IMR-90 (cell line): ENCODE data around the gene C6orf58. TPM values are rescaled to one million over a fixed set of nuclear protein-coding genes. Genes with fewer than 3 reads are reported as not detected.
A peak's percentile ranks its signal among the peaks of the same experiment; 100 is the strongest.

Source experiments
- ATAC-seq: fragments of 200-7000 bp; cut with Tn5 transposase; 2 replicates; pipeline ENCODE4 v1.9.1; 2020; ENCODE audit warnings: low read depth, mild to moderate bottlenecking, moderate library complexity
- BruUV-seq: library from RNA; stranded (reverse); fragments of 400-500 nt; replicated peaks from 2 replicates; lab custom pipeline; 2021; lab: Mats Ljungman, UMichigan
- CTCF ChIA-PET: fragments of 300-600 bp; formaldehyde crosslinking; extraction: SDS; loops from one replicate; lab custom pipeline; 2021; ENCODE audit warnings: antibody characterized with exemption; lab: Yijun Ruan, JAX
- POLR2A ChIA-PET: fragments of 300-600 bp; sonication (Branson Sonifier 250); formaldehyde crosslinking; loops from one replicate; lab custom pipeline; 2022; ENCODE audit warnings: antibody characterized with exemption; ENCODE audit not compliant: unreplicated experiment; lab: Charles Lee
- DNase-seq: peaks from one replicate; pipeline ENCODE4 v3.0.0; 2013
- H2AFZ ChIP-seq: replicated peaks from 2 replicates; pipeline ENCODE3; 2013; ENCODE audit warnings: low read length, mild to moderate bottlenecking; ENCODE audit not compliant: poor library complexity
- H2AK5ac ChIP-seq: 2 replicates; pipeline ENCODE4 v1.6.1; 2013; ENCODE audit warnings: low read depth, low read length, inconsistent platforms
- H2AK9ac ChIP-seq: replicated peaks from 2 replicates; pipeline ENCODE3; 2013; ENCODE audit warnings: mild to moderate bottlenecking, low read depth, low read length, moderate library complexity; ENCODE audit not compliant: poor library complexity
- H2BK120ac ChIP-seq: 2 replicates; pipeline ENCODE4 v1.6.1; 2013; ENCODE audit warnings: low read depth, low read length, inconsistent platforms
- H2BK15ac ChIP-seq: 3 replicates; pipeline ENCODE4 v1.6.1; 2013; ENCODE audit warnings: low read depth, low read length, inconsistent platforms
- H2BK20ac ChIP-seq: 2 replicates; pipeline ENCODE4 v1.6.1; 2013; ENCODE audit warnings: low read depth, mild to moderate bottlenecking, inconsistent platforms, low read length, moderate library complexity
- H2BK5ac ChIP-seq: 2 replicates; pipeline ENCODE4 v1.6.1; 2013; ENCODE audit warnings: mild to moderate bottlenecking, low read depth, low read length, inconsistent platforms; ENCODE audit not compliant: poor library complexity, severe bottlenecking
- H3K14ac ChIP-seq: replicated peaks from 2 replicates; pipeline ENCODE4 v1.6.1; 2013; ENCODE audit warnings: low read depth, low read length, inconsistent platforms
- H3K18ac ChIP-seq: 2 replicates; pipeline ENCODE4 v1.6.1; 2013; ENCODE audit warnings: low read depth, low read length, control low read depth
- H3K23ac ChIP-seq: 2 replicates; pipeline ENCODE4 v1.6.1; 2013; ENCODE audit warnings: low read depth, low read length, inconsistent platforms
- H3K27ac ChIP-seq: 2 replicates; pipeline ENCODE4 v1.5.1; 2013; ENCODE audit warnings: mild to moderate bottlenecking, control low read depth, low read length; ENCODE audit not compliant: insufficient read depth
- H3K27me3 ChIP-seq: 2 replicates; pipeline ENCODE4 v1.6.1; 2013; ENCODE audit warnings: low read length; ENCODE audit not compliant: control insufficient read depth, insufficient read depth
- H3K36me3 ChIP-seq: 2 replicates; pipeline ENCODE4 v1.6.1; 2013; ENCODE audit warnings: low read length, mixed read lengths; ENCODE audit not compliant: control insufficient read depth, insufficient read depth
- H3K4ac ChIP-seq: 2 replicates; pipeline ENCODE4 v1.6.1; 2013; ENCODE audit warnings: low read depth, low read length, inconsistent platforms
- H3K4me1 ChIP-seq: 2 replicates; pipeline ENCODE4 v1.6.1; 2013; ENCODE audit warnings: low read length, mixed read lengths; ENCODE audit not compliant: control insufficient read depth, insufficient read depth
- H3K4me2 ChIP-seq: 2 replicates; pipeline ENCODE4 v1.6.1; 2013; ENCODE audit warnings: low read depth, mild to moderate bottlenecking, control low read depth, low read length, moderate library complexity
- H3K4me3 ChIP-seq: 2 replicates; pipeline ENCODE4 v1.5.1; 2013; ENCODE audit warnings: low read depth, mild to moderate bottlenecking, control low read depth, low read length, moderate library complexity; ENCODE audit not compliant: insufficient read depth
- H3K56ac ChIP-seq: 2 replicates; pipeline ENCODE4 v1.6.1; 2013; ENCODE audit warnings: low read length, inconsistent platforms; ENCODE audit not compliant: insufficient read depth; ENCODE audit errors: extremely low read depth
- H3K79me1 ChIP-seq, 2 experiments: 2 replicates each; pipeline ENCODE4 v1.6.1; 2013; ENCODE audit warnings: low read length in 2 of 2, inconsistent platforms in 1 of 2, low read depth in 1 of 2
- H3K9ac ChIP-seq: 2 replicates; pipeline ENCODE4 v1.6.1; 2013; ENCODE audit warnings: low read depth, low read length, control low read depth
- H3K9me1 ChIP-seq: 2 replicates; pipeline ENCODE4 v1.6.1; 2013; ENCODE audit warnings: low read length, inconsistent platforms; ENCODE audit not compliant: insufficient read depth
- H3K9me3 ChIP-seq: 2 replicates; pipeline ENCODE4 v1.6.1; 2013; ENCODE audit warnings: low read length; ENCODE audit not compliant: control insufficient read depth, insufficient read depth
- H4K20me1 ChIP-seq: 2 replicates; pipeline ENCODE4 v1.6.1; 2013; ENCODE audit warnings: low read length, inconsistent platforms; ENCODE audit not compliant: insufficient read depth
- H4K5ac ChIP-seq: 2 replicates; pipeline ENCODE4 v1.6.1; 2013; ENCODE audit warnings: mild to moderate bottlenecking, low read depth, low read length, control low read depth
- H4K8ac ChIP-seq, 2 experiments: 2 replicates each; pipeline ENCODE4 v1.6.1; 2013; ENCODE audit warnings: low read depth in 2 of 2, low read length in 2 of 2, control low read depth in 1 of 2, inconsistent platforms in 1 of 2
- H4K91ac ChIP-seq: 2 replicates; pipeline ENCODE4 v1.6.1; 2013; ENCODE audit warnings: low read depth, low read length, inconsistent platforms; ENCODE audit not compliant: insufficient read depth
- POLR2A ChIP-seq: IDR thresholded peaks from 2 replicates; pipeline ENCODE4 v1.6.1; 2012; ENCODE audit warnings: mild to moderate bottlenecking, low read depth, low read length
- WGBS, 2 experiments: methylation state at CpG; one replicate each; pipeline versions ENCODE4 v1.1.5 to v1.1.7; 2013; ENCODE audit warnings: missing lambda C conversion rate in 2 of 2; ENCODE audit not compliant: insufficient read length in 1 of 2; ENCODE audit errors: extremely low coverage in 2 of 2; 5-methylcytosine and 5-hydroxymethylcytosine counted together
- dilution Hi-C: fragments of 300-500 bp; cut with HindIII; formaldehyde crosslinking; loops from one replicate; pipeline ENCODE4 v1.14.3; 2018; ENCODE audit warnings: low sequenced_read_pairs; ENCODE audit not compliant: unreplicated experiment
- in situ Hi-C: fragments of 300-500 bp; cut with MboI; formaldehyde crosslinking; loops from 3 replicates; pipeline ENCODE4 v1.14.3; 2019; ENCODE audit warnings: low sequenced_read_pairs, inconsistent platforms, mixed read lengths
- intact Hi-C: fragments of 100-400 bp; cut with micrococcal nuclease; formaldehyde crosslinking; loops from 2 replicates; pipeline ENCODE4 v1.10.0; 2022
- polyA plus RNA-seq, 3 experiments: library from polyadenylated mRNA; depleted of rRNA; stranded (reverse); fragments of >200 nt; gene quantifications; 2 replicates each; pipeline ENCODE4 v1.2.3, GENCODE V29; 2012; ENCODE audit warnings: low replicate concordance in 1 of 3
- total RNA-seq: library from RNA; depleted of rRNA; stranded (reverse); fragments of >200 nt; gene quantifications from 2 replicates; pipeline ENCODE4 v1.2.3, GENCODE V29; 2012

Gene C6orf58
- total and polyA plus RNA-seq, 2 of the 4 experiments (the other 2 are of a cell fraction): 0.09 TPM; not detected in 1

- no peak overlapping the region for H2BK5ac ChIP-seq
- no peaks in the 10 kb centered on the region for H4K20me1 ChIP-seq
- no peak overlapping the region for H2AK5ac ChIP-seq
- no peak overlapping the region for H3K9ac ChIP-seq
- H3K9me3 ChIP-seq: no peaks in the 10 kb centered on the region
- H3K18ac ChIP-seq: no peak overlapping the region
- TF ChIP-seq POLR2A: no peak
- no peak overlapping the region for H3K27ac ChIP-seq
- POLR2A ChIA-PET: no interaction called here
- no peak overlapping the region for H3K56ac ChIP-seq
- H4K8ac ChIP-seq: no peak overlapping the region
- intact Hi-C loops: no loop called here
- WGBS, 2 experiments: no CpG with 5 or more reads among the region's 5 CpGs
- H3K4me3 ChIP-seq: no peak overlapping the region
- in situ Hi-C loops: no loop called here
- H4K91ac ChIP-seq: no peak overlapping the region
- no peak overlapping the region for H3K4me2 ChIP-seq
- no peak overlapping the region for H2BK120ac ChIP-seq
- no peak overlapping the region for H4K5ac ChIP-seq
- ATAC-seq (no peak), DNase-seq (peak; percentile 11)
- H3K9me1 ChIP-seq: no peaks in the 10 kb centered on the region
- no peak overlapping the region for H2BK15ac ChIP-seq
- H3K4me1 ChIP-seq: no peaks in the 10 kb centered on the region
- H2AFZ ChIP-seq: no peak overlapping the region
- dilution Hi-C loops: no loop called here
- no peaks in the 10 kb centered on the region; the same call in 1 of the 2 replicates for H3K27me3 ChIP-seq
- no TSS peak for BruUV-seq
- H3K79me1 ChIP-seq: no peaks in the 10 kb centered on the region
- no peak overlapping the region for H3K23ac ChIP-seq
- no peak overlapping the region for H2BK20ac ChIP-seq
- CTCF ChIA-PET: no interaction called here
- no peaks in the 10 kb centered on the region for H3K36me3 ChIP-seq
- H3K14ac ChIP-seq: no peak overlapping the region
- H2AK9ac ChIP-seq: no peak overlapping the region
- no peak overlapping the region for H3K4ac ChIP-seq
Observed at GRCh38 chr6:127618729-127619128, 41.8 kb downstream of the C6orf58 start.
